Measurements from ENCODE around the gene GALNT4.
A peak's percentile ranks its signal among the peaks of the same experiment; 100 is the strongest.

Gene GALNT4

DNA sequence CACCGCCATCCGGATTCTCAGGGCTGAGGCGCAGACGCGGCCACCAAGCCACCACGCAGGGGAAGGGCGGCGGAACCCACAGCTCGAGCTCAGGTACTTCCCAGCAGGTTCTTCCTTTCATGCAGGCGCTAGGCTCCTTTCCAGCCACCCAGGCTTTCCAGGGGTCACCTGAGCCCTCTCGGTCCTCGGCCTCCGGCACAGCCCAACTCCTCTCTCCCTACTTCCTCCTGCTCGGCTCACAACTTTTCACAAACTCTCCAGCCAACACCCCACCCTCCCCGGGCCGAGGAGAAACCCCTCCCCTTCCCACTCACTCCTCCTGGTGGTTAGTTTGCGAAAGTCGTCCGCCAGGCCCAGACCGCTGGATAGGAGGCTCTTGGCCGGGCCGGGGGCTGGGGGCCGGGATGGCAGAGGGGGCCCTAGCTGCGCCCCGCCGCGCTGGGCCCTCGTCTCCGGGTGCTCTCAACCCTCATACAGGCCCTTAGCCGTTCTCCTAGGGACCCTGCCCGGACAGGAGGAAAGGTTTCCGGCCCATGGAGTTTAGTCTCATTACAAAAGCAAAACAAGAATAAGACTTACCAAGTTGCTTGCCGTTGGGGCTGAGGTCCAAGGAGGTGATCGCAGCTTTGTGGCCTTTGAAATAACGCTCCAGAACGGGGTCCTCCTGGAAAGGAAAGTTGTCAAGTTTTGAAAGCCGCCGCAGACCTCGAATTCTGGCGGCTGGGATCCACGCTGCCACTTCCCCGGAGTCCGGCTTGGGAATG lies at the start of gene GALNT4:
Gene GALNT4 (minus strand): TSS at position 256 of the 764 bp plus-strand sequence. CDS start 247 bp downstream, at position 9.
- no peaks in the 10 kb centered on the region for H3K36me3 ChIP-seq (replicated peaks)
- TF ChIP-seq, protein P1, sequence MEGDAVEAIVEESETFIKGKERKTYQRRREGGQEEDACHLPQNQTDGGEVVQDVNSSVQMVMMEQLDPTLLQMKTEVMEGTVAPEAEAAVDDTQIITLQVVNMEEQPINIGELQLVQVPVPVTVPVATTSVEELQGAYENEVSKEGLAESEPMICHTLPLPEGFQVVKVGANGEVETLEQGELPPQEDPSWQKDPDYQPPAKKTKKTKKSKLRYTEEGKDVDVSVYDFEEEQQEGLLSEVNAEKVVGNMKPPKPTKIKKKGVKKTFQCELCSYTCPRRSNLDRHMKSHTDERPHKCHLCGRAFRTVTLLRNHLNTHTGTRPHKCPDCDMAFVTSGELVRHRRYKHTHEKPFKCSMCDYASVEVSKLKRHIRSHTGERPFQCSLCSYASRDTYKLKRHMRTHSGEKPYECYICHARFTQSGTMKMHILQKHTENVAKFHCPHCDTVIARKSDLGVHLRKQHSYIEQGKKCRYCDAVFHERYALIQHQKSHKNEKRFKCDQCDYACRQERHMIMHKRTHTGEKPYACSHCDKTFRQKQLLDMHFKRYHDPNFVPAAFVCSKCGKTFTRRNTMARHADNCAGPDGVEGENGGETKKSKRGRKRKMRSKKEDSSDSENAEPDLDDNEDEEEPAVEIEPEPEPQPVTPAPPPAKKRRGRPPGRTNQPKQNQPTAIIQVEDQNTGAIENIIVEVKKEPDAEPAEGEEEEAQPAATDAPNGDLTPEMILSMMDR (IDR thresholded peaks at IDR 0.05; ENCODE audit: low read depth, low read length, missing control alignments): peak; percentile 78
- H3K27ac ChIP-seq: peak within 1 kb of the TSS; percentile 68
- no peaks in the 10 kb centered on the region for H3K27me3 ChIP-seq (replicated peaks)
- in situ Hi-C loops (cut with HindIII; ENCODE audit: low pct_ligation_motif_present, low sequenced_read_pairs): no loop called here
- DNase-seq: peak; percentile 85
- peak within 1 kb of the TSS; percentile 93 for H3K4me3 ChIP-seq (ENCODE audit: low read depth, low read length)

DNA sequence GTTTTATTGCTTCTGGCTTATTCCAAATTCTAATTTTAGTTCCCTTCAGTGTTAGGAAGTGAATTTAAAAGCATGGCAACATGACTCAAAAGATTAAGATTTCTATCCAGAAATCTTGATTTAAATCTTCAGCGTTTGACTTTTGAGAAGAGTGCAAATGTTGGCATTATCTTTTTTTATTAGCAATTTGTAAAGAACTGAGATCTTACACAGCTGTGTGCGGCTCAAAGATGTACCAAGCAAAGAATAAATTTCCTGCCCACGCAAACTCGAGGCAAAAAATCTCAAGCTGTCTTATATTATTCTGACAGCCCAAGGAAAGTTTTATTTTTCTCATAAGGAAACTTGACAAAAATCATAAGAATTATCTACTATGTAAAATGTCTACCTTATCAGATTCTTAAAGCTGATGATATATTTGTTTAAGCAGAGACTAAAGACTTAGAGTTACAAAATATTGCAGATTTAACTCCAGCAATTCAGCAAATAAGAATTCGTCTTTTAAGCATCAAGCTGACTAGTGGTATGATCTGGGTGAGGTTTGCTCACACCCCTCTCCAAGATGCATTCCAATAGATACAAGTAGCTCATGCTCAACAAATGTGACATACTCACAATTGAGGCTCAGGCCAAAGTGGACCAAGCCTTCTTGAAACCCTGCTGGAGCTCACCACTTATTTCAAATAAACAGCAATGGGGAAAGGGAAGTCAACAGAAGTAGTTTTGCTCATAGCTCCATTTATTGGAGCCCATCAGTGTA lies 48.6 kb upstream of the GALNT4 start:
- H3K4me3 ChIP-seq (ENCODE audit: low read depth, low read length): no peak overlapping the region
- in situ Hi-C loops (cut with HindIII; ENCODE audit: low pct_ligation_motif_present, low sequenced_read_pairs): no loop called here
- TF ChIP-seq, protein P1 (IDR thresholded peaks at IDR 0.05; ENCODE audit: low read depth, low read length, missing control alignments): no peak

DNA sequence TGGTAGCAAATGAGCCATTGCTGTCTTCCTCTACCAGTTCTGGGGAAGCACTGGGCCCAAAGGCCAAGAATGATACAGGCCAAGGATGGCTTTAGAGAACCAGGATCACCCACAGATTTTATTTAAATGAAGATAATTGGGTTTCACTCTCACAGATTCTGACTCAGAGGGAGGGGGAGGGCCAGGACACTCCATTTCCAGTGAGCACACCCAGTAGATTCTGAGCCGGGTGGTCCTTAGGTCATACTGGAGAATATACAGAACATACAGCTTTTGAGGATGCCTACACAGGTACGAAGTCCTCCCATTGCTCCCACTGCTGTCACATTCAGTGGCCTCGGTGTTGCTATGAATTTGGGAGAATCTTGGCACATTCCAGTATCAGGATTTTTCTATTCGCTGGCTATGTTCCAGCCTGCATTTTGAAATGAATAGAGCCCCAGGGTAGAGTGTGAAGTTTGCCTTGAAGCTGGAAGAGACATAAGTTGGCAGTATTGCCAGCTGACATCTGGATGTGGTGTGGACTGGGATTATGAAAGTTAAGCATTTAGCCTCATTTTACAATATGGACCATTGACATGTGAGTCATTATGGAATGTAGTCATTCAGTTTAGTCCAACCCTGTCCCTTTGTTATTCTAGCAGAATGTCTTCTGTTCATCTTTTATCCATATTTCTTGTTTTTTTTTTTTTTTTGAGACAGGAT lies 47.0 kb upstream of the GALNT4 start:
- DNase-seq: no peak

More for the DNA sequence above, 48.6 kb upstream of the GALNT4 start:
- no peaks in the 10 kb centered on the region for H3K36me3 ChIP-seq (replicated peaks)
- DNase-seq: no peak
- H3K27me3 ChIP-seq (replicated peaks): no peaks in the 10 kb centered on the region
- H3K27ac ChIP-seq: no peak overlapping the region

DNA sequence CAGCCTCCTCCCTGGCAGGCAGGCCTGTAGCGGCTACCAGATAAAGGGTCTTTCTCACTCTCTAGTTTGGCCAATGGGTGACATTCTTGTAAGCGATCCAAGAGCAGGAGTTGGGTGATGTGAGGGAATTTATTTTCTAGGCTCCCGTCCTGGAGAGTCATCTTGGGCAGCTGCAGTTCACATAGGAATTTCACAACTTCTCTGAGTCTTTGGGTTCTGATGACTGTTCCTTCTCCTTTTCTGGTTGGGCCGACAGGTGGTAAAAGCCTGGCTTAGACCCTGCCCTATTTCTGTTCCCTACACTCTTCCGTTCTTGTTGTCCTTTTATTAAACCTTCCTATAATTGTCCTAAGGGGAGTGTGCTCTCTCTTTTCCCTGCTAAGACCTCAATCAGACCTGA lies 43.9 kb upstream of the GALNT4 start:
- Histone ChIP-seq H3K4me3 (ENCODE audit: low read depth, low read length) (no peak overlapping the region), H3K27ac (no peak overlapping the region), H3K27me3 (replicated peaks) (no peaks in the 10 kb centered on the region), H3K36me3 (replicated peaks) (no peaks in the 10 kb centered on the region)
- in situ Hi-C loops (cut with HindIII; ENCODE audit: low pct_ligation_motif_present, low sequenced_read_pairs): no loop called here
- TF ChIP-seq, protein P1 (IDR thresholded peaks at IDR 0.05; ENCODE audit: low read depth, low read length, missing control alignments): no peak
- DNase-seq: no peak

More for the DNA sequence above, 47.0 kb upstream of the GALNT4 start:
- H3K27me3 ChIP-seq (replicated peaks): no peaks in the 10 kb centered on the region
- H3K36me3 ChIP-seq (replicated peaks): no peaks in the 10 kb centered on the region
- TF ChIP-seq, protein P1 (IDR thresholded peaks at IDR 0.05; ENCODE audit: low read depth, low read length, missing control alignments): no peak
- no peak overlapping the region for H3K4me3 ChIP-seq (ENCODE audit: low read depth, low read length)
- in situ Hi-C loops (cut with HindIII; ENCODE audit: low pct_ligation_motif_present, low sequenced_read_pairs): no loop called here
- no peak overlapping the region for H3K27ac ChIP-seq

DNA sequence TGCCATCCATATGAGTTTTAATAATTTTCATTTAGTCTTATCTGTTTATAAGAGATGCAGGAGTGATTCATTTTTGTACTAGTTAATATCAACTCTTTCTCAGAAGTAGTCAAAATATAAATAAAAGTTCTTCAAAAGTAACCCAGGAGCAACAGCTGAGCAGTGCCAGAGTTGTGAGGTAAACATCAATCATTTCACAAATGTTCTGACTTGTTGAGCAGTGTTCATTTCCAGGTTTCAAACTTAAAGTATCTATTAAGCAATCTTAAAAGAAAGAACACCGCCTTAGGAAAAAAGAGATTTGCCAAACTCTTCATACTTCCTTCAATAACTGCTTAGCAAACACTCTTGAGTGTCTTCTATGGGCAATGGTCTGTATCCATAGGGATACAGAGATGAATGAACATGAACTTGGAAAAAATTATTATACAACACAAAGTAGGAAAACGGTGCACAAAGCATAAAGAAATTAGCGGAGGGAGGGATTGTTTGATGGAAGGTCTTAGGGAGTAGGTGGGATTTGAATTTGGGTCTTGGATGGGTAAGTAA lies 43.2 kb upstream of the GALNT4 start:
- TF ChIP-seq, protein P1 (IDR thresholded peaks at IDR 0.05; ENCODE audit: low read depth, low read length, missing control alignments): no peak
- no peak overlapping the region for H3K27ac ChIP-seq
- in situ Hi-C loops (cut with HindIII; ENCODE audit: low pct_ligation_motif_present, low sequenced_read_pairs): no loop called here

More for the DNA sequence above, 43.2 kb upstream of the GALNT4 start:
- Histone ChIP-seq H3K4me3 (ENCODE audit: low read depth, low read length) (no peak overlapping the region), H3K36me3 (replicated peaks) (no peaks in the 10 kb centered on the region), H3K27me3 (replicated peaks) (no peaks in the 10 kb centered on the region)
- no peak for DNase-seq
